Fibroblast of pulmonary artery (primary cell): Measurements from ENCODE around the gene ATXN1.

ENCODE experiments used
- DNase-seq: peaks from one replicate; pipeline ENCODE4 v3.0.0-alpha.2; 2010; ENCODE audit warnings: low read depth
- H3K4me3 ChIP-seq: replicated peaks from 2 replicates; pipeline ENCODE4 v1.5.1; 2011; ENCODE audit warnings: low read depth, mild to moderate bottlenecking, control low read depth, low read length, moderate library complexity
- TF ChIP-seq, protein P1 (sequence below): IDR thresholded peaks from 2 replicates; pipeline ENCODE4 v1.5.1; 2011; ENCODE audit warnings: mild to moderate bottlenecking, control low read depth, low read length, inconsistent platforms; ENCODE audit errors: missing control alignments

The ATXN1 gene

DNA sequence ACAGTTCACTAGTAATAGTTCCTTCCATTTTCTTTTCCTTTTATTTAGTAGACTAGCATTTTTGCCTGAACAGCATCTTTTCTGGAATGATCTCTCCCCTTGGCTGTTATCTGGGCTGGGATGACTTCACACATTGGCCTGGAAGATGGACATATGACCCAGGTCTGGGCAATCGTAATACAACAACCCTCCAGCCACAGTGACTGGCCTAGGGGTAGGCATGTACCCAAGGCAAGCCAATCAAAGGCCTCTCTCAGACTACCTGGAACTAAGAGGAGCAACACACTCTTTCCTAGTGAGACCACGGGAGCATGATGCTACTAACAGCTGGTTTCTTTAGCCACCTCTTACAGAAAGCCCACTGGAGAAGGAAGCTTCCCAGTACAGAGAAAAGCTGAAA lies 270.6 kb downstream of the ATXN1 start:
- no peak overlapping the region for H3K4me3 ChIP-seq
- TF ChIP-seq, protein P1, sequence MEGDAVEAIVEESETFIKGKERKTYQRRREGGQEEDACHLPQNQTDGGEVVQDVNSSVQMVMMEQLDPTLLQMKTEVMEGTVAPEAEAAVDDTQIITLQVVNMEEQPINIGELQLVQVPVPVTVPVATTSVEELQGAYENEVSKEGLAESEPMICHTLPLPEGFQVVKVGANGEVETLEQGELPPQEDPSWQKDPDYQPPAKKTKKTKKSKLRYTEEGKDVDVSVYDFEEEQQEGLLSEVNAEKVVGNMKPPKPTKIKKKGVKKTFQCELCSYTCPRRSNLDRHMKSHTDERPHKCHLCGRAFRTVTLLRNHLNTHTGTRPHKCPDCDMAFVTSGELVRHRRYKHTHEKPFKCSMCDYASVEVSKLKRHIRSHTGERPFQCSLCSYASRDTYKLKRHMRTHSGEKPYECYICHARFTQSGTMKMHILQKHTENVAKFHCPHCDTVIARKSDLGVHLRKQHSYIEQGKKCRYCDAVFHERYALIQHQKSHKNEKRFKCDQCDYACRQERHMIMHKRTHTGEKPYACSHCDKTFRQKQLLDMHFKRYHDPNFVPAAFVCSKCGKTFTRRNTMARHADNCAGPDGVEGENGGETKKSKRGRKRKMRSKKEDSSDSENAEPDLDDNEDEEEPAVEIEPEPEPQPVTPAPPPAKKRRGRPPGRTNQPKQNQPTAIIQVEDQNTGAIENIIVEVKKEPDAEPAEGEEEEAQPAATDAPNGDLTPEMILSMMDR: no peak
- DNase-seq: no peak

DNA sequence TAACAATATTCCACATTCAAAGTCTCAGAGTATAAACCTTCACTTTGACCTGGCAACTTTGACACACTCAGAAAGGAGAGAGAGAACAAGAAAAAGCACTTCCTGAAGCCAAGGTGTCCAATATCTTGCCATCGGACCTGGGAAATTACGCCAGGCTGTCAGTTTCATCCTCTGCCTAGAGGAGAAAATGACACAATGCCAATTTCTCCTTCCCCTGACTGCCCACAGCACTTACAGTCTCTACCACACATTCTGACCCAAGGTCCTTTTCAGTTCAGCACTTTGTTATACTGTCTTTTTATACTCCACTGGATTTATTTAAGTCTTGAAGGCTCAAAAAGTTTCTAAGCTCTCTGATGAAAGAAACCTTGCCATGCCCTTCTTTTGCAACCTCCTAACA lies 272.4 kb downstream of the ATXN1 start:
- H3K4me3 ChIP-seq: no peak overlapping the region

DNA sequence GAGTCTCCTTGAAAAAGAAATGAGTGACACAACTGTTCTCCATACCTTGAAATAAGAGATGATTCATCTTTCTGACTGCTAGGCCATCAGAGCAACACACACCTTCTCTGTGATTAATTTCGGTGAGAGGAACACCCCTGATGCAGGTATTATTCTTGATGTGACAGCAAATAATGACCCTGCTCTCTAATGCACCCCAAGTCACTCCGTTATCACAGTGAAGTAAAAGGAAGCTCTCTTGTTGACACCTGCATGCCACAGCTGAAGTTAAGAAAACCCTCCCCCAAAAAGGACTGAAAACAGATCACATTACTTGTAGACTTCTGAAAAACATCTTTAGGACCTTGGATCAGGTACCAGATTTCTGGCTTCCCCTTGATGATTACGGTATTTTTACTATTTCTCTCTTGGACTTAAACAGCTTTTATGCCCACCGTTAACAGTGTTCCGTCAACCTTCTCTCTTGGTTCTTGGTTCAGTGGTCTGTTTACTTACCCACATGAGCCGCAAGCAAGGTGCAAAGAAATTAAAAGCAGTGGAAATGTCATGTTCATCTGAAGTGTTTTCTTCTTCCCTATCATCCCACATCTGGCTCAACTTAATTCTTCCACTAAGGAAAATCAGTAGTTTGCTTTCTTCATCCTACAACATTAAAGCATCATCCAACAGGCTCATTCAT lies 273.1 kb downstream of the ATXN1 start:
- no peak overlapping the region for H3K4me3 ChIP-seq
- no peak for DNase-seq
- TF ChIP-seq, protein P1: no peak

More for the DNA sequence above, 272.4 kb downstream of the ATXN1 start:
- TF ChIP-seq, protein P1: no peak
- no peak for DNase-seq

DNA sequence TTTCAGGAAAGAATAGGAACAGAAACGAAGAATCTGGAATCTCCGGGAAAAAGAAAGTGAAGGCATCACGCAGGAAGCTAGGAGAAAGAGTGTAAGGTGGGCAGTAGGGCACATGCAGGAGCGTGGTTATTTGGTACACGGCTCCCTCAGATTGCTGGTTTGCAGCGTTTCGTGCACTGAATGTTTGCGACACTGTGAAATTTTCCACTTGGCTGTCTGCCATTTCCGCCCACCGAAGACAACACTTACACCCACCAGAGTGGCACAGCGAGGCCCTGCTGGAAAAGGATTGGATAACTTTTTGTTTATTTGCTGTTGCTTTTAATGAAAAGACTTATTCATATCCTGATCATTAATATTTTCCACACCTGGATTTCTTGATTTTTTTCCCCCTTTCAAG lies 274.6 kb downstream of the ATXN1 start:
- TF ChIP-seq, protein P1: no peak
- no peak for DNase-seq
- H3K4me3 ChIP-seq: no peak overlapping the region

DNA sequence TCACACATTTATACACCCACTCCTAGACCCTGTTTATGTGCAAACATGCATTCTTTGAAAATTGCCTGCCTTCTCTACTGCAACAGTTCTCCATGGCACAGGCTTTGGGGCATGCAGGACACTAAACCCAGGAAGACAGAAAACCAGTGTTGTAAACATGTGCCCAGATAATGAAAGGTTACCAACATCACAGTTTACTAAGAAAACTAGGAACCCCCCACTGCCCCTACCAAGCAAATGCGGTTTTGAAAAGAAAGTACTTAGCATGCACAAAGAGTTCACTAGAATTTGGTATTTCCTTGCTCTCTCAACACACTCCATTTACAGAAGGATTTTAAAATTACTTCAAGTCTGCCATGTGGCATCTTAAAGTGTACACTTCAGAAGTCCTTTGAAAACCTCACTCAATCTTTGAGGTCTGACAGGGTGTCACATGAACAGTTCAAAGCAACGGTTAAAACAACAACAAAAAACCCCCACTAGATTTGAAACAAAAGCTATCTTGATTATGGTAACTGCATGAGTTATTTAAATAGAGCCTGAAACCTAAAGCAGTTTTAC lies 277.9 kb downstream of the ATXN1 start:
- no peak overlapping the region for H3K4me3 ChIP-seq
- TF ChIP-seq, protein P1: no peak
- no peak for DNase-seq

DNA sequence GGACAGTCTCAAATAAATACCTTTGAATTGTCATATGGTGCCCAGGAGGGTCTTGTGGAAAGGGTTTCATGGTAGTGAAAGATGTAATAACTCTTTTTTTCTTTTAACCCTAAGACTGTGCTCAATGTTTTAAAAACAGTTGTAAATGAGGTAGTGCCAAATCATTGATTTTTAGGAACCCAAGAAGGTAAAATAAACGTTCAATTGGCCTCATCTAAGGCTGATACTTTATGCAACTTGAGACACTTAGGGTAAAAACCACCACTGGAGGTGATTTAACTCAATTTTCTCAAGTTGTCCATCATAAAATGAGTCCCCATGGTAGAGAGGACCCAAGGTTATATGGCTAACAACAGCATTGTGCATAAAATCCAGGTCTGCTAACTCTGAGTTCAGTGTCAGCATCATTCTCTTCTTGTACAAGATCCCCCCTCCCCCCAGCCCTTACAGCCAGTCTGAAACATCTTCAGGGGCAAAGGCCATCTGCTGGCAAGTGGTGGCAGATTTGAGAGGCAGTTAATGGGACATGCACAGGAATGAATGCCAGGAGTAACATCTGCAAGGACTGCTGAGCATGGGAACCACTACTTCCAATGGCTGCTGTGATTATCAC lies 278.5 kb downstream of the ATXN1 start:
- DNase-seq: no peak
- H3K4me3 ChIP-seq: no peak overlapping the region
- TF ChIP-seq, protein P1: no peak
